HG03103 (cell line): ENCODE data around the gene SLC9A5.
A peak's percentile ranks its signal among the peaks of the same experiment; 100 is the strongest.

ENCODE experiments used
- ATAC-seq: cut with Tn5 transposase; IDR thresholded peaks from one replicate; pipeline ENCODE4 v1.9.1; 2021; ENCODE audit warnings: low read depth; ENCODE audit not compliant: unreplicated experiment

The SLC9A5 gene

DNA sequence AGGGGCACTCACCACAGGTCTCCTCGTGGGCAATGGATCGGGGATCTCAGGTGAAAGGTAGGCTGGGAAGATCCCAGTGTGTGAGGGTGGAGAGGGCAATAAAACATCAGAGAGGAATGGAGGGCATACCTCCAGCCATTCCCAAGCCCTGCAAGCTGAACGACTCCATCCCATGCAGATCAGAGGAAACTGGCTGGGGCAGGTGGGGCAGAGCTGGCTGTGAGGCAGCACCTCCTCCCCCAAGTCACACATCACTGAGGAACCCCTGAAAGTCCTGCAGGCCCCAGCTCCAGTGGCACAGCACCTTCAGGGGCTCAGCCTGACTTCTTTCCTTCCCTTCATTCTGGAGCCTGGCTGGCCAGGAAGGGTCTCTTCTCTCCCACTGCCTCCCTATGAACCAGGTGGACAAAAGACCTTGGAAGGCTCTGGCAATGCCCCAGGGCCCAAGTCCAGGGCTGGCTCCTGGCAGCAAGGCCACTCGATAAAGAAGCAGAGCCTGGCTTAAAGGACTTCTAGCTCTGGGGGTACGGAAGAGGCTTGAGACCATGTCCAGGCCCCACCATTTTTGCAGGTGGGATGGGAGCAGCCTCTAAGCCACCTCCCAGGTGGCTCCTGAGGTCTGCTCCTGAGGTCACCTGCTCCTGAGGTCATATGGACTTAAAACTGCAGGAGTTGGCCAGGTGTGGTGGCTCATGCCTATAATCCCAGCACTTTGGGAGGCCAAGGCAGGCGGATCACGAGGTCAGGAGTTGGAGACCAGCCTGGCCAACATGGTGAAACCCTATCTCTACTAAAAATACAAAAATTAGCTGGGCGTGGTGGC is 35.4 kb upstream of the SLC9A5 start:
- no peak for ATAC-seq

GRCh38 chr16:67215706-67216105 is 33.1 kb upstream of the SLC9A5 start:
- ATAC-seq, result no peak

DNA sequence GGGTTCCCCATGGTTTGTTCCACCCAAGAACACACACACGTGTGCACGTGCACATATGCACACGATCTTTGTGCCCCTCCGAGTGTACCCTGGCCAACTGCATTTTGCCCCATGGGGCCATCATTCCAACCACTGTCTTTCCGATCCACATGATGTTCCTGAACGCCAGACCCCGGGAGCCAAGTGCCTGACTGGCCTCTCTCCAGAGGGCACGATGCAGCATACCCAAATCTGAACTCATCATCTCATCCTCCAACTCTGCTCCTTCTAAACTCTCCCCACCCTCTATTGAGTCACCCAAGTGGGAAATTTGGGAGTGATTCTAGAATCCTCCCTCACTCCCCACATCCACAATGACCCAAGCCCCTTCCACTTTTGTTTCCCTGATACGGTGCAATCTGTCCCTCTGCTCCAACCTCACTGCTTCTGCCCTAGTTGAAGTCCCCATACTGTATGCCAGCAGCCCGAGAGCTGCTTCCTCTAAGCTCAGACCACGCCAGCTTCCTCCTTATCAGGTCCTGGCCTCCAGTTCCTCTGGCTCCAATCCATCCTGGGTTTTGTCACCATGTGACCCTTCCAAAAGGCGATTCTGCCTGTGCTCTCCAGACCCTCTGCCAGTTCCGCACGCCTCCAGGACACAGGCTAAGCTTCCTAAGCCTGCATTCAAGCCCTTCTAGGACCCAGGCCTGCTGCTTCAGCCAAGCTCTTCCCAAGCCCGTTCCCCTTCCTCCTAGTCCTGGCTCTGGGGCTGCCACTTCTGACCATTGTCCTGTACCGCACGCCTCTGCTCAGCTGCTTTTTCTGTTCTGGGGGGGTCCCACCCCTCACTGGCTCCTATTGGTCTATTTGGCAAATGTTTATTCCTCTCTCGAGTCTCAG is 31.9 kb upstream of the SLC9A5 start:
- no peak for ATAC-seq

DNA sequence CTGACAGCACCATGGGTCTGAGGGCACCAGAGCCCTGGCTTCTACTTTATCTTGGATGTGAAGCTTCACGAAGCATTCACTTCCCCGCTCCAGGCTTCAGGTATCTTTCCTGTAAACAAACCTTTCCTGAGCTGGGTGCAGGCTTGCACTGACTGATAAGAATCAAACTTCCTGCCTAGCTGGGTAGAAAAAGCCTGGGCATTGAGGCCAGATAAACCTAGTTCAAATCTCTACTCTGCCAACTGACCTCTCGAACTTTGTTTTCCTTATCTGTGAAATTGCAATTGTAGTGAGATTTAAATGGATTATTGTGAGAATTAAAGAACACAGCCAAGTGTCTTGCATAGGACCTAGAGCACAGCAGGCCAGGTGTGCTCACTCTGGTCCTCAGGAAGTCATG is 24.8 kb upstream of the SLC9A5 start:
- no peak for ATAC-seq

DNA sequence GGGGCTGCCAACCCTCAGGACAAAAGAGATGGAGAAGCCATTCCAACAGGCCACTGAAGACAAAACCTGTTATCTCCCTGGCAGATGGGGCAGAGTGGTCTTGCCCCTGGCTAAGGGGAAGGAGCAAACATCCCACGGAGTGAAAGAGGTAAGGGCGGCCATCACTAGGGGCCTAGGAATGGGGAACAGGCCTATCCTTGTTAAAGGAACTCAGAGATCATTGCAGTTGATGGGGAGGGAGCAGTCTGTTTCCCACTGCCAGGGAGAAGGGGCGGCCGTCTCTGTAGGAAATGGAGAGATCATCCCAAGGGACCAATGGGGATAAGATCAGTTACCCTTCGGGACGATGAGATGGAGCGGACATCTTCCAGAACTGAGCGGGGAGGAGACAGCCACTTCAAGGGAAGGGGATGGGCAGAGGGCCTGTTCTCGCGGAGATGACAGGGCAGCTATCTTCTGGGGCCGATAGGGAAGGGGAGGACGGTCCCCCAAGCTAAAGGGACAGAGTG is 22.4 kb upstream of the SLC9A5 start:
- no peak for ATAC-seq

GRCh38 chr16:67226804-67227566 is 21.8 kb upstream of the SLC9A5 start, which contains the start of gene TMEM208:
Gene TMEM208, plus strand, starts transcription at chr16:67227130. Its CDS starts 89 bp downstream, at chr16:67227219.
- ATAC-seq, result peak; percentile 94

GRCh38 chr16:67227567-67227921 is 21.2 kb upstream of the SLC9A5 start:
- no peak for ATAC-seq

DNA sequence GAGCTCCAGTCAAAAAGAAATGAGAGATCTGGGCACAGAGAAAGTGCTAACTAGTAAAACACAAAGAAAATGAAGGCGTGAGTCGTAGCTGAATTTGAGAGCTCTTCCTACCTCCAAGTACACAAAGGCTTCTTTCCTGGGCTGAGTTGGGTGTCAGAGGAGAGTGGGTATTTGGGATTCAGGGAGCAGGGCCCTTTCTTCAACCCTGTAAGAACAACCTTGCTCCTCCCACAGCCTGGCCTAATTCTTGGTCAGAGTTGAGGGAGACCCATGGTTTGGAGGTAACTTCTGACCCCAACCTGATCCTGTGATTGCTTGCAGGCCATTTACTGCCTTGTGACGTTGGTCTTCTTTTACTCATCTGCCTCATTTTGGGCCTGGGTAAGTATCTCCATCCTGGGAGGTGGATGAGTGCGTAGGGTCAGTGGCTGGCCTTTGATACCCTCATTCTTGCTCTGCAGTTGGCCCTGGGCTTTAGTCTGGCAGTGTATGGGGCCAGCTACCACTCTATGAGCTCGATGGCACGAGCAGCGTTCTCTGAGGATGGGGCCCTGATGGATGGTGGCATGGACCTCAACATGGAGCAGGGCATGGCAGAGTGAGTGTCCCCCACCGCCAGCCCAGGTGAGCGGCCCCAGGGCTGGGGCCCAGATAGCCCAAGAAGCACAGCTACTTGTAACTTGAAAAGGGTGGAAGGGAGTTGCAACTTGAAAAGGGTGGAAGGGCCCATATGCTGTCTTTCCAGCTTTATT is 20.6 kb upstream of the SLC9A5 start:
- no peak for ATAC-seq

- no peak for ATAC-seq
Measured at GRCh38 chr16:67228905-67229304, 19.9 kb upstream of the SLC9A5 start.

- ATAC-seq, result no peak
Measured at GRCh38 chr16:67229906-67230808, 18.6 kb upstream of the SLC9A5 start.

DNA sequence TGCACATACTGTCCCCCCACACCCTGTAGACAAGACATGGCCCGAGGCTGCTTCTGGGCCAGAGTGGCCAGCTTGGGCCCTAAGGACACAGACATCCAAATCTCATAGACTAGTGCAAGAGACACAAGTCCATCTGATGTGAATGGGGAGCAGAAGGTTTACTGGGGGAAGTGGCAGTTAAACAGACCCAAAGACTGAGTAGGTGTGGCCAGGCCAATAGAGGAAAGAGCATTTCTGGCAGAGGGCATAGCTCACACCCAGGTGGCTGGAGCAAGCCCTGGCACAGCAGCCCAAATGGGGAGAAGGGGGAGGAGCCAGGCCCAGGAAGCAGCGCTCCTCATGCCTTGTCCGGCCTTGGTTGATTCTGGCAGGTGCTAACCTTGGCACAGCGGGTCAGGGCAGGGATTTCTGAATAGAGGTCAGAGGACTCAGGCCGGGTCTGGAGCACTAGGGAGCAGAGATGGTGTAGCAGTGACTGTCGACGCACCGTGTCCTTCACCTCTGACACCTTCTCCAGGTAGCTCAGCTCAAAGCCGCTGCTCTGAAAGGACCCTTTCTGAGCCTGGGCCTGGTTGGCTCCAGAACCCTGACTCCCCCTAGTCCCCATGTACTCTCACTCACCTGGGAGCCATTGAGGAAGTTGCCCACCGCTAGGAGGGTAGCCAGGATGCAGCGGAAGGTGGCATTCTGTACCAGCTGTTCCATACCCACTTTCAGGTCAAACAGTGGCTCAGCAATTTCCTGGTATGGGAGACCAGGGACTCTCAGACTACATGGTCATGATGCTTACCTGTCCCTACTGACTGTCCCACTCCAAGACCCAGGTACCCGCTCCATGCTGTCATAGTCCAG is 17.7 kb upstream of the SLC9A5 start:
- ATAC-seq, result no peak

- ATAC-seq, result no peak
Measured at GRCh38 chr16:67233596-67233995, 15.2 kb upstream of the SLC9A5 start.

DNA sequence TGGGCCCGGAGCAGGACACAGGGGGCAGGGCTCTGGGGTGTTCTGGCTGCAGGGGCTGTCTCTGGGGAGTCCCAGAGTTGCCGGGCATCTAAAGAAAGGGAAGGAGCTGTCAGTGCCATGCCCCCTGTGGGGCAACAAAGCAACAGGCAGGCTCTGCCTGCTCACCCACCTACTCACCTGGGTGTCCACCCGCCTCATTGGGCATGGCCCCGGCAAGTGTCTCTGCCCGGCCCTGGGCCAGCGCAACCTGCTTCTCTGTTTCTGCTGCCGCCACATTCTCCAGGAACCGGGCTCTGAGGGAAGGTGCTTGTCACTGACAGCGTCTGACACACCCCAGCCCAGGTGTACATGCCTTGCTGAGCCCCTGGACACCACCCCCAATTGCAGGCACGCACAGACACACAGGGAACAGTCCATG is 14.6 kb upstream of the SLC9A5 start:
- ATAC-seq, result no peak

DNA sequence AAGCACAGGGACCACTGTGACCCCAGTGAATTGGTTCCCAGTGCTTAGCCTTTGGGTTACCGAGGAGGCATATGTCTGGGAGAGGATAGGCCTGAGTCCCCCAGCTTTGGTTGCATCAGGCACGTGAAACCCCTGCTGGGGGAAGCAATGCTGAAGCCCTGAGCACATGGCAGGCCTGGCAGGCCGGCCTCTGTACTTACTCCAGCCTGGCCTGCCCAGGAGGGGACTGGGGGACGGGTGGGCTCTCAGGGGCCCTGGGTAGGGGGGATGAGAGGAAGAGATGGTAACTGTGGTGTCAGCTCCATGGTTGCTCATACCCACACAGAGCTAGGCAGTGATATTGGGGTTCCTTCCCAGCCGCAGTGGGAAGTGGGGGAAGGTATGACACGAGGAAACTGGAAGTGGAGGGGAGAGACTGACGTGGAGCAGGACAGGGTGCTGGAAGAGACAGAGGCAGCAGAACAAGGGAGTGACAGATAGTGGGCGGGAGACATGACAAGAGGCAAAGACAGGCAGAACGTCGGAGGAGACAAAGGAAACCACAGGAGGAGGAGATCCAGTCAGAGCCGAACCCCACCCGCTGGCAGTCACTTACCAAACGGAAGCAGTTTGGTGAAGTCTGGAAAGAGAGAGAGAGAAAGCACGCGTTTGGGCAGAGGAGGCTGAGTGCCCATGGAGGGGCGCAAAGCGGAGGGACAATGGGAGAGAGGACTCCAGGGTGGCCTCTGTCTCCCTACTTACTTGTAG is 12.8 kb upstream of the SLC9A5 start:
- no peak for ATAC-seq

GRCh38 chr16:67236563-67237395 is 12.0 kb upstream of the SLC9A5 start:
- ATAC-seq, result no peak
